ENCODE data around the gene HLF. TPM values are rescaled to one million over a fixed set of nuclear protein-coding genes. Genes with fewer than 3 reads are reported as not detected.

HLF gene
- total and polyA plus RNA-seq, 4 donors, result 8.0 to 59.3 (median 24.6) TPM

DNA sequence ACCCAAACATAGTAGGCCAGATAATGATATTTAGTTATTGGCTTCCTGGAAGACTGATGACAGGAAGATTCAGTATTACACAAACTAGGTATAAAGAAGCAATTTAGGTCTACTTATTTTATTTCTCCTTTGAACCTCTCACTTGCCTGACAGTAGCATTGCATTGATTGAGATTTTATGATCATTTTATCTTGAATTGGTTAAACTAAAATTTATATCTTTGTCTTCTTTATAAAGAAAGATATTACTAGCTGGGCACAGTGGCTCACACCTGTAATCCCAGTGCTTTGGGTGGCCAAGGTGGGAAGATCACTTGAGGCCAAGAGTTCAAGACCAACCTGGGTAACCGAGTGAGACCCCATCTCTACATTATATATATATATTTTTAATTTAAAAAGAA lies 14.4 kb downstream of the HLF start (continued):
- TF ChIP-seq, protein P1, sequence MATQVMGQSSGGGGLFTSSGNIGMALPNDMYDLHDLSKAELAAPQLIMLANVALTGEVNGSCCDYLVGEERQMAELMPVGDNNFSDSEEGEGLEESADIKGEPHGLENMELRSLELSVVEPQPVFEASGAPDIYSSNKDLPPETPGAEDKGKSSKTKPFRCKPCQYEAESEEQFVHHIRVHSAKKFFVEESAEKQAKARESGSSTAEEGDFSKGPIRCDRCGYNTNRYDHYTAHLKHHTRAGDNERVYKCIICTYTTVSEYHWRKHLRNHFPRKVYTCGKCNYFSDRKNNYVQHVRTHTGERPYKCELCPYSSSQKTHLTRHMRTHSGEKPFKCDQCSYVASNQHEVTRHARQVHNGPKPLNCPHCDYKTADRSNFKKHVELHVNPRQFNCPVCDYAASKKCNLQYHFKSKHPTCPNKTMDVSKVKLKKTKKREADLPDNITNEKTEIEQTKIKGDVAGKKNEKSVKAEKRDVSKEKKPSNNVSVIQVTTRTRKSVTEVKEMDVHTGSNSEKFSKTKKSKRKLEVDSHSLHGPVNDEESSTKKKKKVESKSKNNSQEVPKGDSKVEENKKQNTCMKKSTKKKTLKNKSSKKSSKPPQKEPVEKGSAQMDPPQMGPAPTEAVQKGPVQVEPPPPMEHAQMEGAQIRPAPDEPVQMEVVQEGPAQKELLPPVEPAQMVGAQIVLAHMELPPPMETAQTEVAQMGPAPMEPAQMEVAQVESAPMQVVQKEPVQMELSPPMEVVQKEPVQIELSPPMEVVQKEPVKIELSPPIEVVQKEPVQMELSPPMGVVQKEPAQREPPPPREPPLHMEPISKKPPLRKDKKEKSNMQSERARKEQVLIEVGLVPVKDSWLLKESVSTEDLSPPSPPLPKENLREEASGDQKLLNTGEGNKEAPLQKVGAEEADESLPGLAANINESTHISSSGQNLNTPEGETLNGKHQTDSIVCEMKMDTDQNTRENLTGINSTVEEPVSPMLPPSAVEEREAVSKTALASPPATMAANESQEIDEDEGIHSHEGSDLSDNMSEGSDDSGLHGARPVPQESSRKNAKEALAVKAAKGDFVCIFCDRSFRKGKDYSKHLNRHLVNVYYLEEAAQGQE (IDR thresholded peaks at IDR 0.05), result no peak
- TF ChIP-seq EGR1 (IDR thresholded peaks at IDR 0.05; ENCODE audit: low read depth in 2 of 2), result no peak

DNA sequence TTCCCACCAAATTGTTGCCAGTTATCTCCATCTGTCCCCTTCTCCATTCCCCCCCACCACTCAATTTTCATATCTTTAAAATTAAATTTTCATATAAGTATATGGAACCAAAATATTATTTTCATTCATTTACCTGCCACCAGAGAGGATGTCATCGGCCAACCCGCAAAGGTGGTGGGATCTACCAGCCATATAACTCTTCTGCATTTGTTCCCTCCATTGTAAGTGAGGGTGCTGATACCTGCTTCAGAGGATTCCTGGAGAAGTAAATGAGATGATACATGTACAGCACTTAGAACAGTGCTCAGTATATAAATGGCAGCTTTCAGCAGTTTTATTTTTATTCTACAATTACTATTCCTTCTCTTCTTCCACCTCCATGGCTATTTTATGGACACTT lies 15.0 kb downstream of the HLF start:
- Histone ChIP-seq H3K36me3 (ENCODE audit: control insufficient read depth in 4 of 4, insufficient read depth in 3 of 4, low read depth in 1 of 4, low read length in 3 of 4) (peaks cover 0 to 11% (median 0%) of the 10 kb centered on the region in 4 donors), H3K4me1 (ENCODE audit: control insufficient read depth in 4 of 4, insufficient read depth in 4 of 4, low read length in 3 of 4) (peaks cover 16 to 66% (median 49%) of the 10 kb centered on the region in 4 donors), H3K27ac (ENCODE audit: low read depth in 1 of 2, low read length in 2 of 2) (no peak overlapping the region), H3K9ac (ENCODE audit: low read depth in 1 of 2, low read length in 2 of 2) (no peak overlapping the region), H3K9me3 (ENCODE audit: control insufficient read depth in 4 of 4, low read length in 3 of 4) (no peaks in the 10 kb centered on the region), H3K4me3 (ENCODE audit: low read depth in 1 of 3, low read length in 3 of 3) (no peak overlapping the region), H3K27me3 (ENCODE audit: control insufficient read depth in 4 of 4, insufficient read depth in 4 of 4, low read length in 3 of 4) (no peaks in the 10 kb centered on the region)
- 96% methylated on average over 2 of the region's 2 CpGs for WGBS
- DNase-seq (ENCODE audit: low spot score), result no peak
- TF ChIP-seq JUND (IDR thresholded peaks at IDR 0.05) (no peak), TAF1 (conservative IDR thresholded peaks at IDR 0.05) (no peak), GABPA (IDR thresholded peaks at IDR 0.05 in 1 of 2, conservative IDR thresholded peaks at IDR 0.05 in 1 of 2) (no peak), FOXA2 (IDR thresholded peaks at IDR 0.05) (no peak), NR2F2 (IDR thresholded peaks at IDR 0.05) (no peak), RAD21 (IDR thresholded peaks at IDR 0.05) (no peak), HNF4G (IDR thresholded peaks at IDR 0.05) (no peak), SP1 (IDR thresholded peaks at IDR 0.05) (no peak), RXRA (IDR thresholded peaks at IDR 0.05) (no peak), YY1 (IDR thresholded peaks at IDR 0.05) (no peak)
- TF ChIP-seq, protein P1 (IDR thresholded peaks at IDR 0.05), result no peak
- TF ChIP-seq, protein P2, sequence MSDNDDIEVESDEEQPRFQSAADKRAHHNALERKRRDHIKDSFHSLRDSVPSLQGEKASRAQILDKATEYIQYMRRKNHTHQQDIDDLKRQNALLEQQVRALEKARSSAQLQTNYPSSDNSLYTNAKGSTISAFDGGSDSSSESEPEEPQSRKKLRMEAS (IDR thresholded peaks at IDR 0.05), result no peak
- TF ChIP-seq, protein P3, sequence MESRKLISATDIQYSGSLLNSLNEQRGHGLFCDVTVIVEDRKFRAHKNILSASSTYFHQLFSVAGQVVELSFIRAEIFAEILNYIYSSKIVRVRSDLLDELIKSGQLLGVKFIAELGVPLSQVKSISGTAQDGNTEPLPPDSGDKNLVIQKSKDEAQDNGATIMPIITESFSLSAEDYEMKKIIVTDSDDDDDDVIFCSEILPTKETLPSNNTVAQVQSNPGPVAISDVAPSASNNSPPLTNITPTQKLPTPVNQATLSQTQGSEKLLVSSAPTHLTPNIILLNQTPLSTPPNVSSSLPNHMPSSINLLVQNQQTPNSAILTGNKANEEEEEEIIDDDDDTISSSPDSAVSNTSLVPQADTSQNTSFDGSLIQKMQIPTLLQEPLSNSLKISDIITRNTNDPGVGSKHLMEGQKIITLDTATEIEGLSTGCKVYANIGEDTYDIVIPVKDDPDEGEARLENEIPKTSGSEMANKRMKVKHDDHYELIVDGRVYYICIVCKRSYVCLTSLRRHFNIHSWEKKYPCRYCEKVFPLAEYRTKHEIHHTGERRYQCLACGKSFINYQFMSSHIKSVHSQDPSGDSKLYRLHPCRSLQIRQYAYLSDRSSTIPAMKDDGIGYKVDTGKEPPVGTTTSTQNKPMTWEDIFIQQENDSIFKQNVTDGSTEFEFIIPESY (IDR thresholded peaks at IDR 0.05), result no peak
- TF ChIP-seq, protein P4, sequence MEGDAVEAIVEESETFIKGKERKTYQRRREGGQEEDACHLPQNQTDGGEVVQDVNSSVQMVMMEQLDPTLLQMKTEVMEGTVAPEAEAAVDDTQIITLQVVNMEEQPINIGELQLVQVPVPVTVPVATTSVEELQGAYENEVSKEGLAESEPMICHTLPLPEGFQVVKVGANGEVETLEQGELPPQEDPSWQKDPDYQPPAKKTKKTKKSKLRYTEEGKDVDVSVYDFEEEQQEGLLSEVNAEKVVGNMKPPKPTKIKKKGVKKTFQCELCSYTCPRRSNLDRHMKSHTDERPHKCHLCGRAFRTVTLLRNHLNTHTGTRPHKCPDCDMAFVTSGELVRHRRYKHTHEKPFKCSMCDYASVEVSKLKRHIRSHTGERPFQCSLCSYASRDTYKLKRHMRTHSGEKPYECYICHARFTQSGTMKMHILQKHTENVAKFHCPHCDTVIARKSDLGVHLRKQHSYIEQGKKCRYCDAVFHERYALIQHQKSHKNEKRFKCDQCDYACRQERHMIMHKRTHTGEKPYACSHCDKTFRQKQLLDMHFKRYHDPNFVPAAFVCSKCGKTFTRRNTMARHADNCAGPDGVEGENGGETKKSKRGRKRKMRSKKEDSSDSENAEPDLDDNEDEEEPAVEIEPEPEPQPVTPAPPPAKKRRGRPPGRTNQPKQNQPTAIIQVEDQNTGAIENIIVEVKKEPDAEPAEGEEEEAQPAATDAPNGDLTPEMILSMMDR (IDR thresholded peaks at IDR 0.05; ENCODE audit: low read depth, low read length, missing input control), result no peak

All from liver (tissue), 9 donors.